PFSK-1 (cell line): Measurements from ENCODE around the gene TMEM106A.

Experiments used
- FOXP2 ChIP-seq: optimal IDR thresholded peaks from 2 replicates; pipeline ENCODE3; 2011; ENCODE audit warnings: borderline replicate concordance, control low read depth, inconsistent platforms; ENCODE audit not compliant: insufficient read depth; ENCODE audit errors: extremely low read length, extremely low read depth
- POLR2AphosphoS5 ChIP-seq: IDR thresholded peaks from 2 replicates; pipeline ENCODE4 v1.6.1; 2012; ENCODE audit warnings: low read depth, mild to moderate bottlenecking, control low read depth, low read length, moderate library complexity
- SIN3A ChIP-seq: IDR thresholded peaks from 2 replicates; pipeline ENCODE4 v1.6.1; 2012; ENCODE audit warnings: mild to moderate bottlenecking, low read length, moderate library complexity, borderline replicate concordance; ENCODE audit not compliant: insufficient read depth
- TAF1 ChIP-seq: IDR thresholded peaks from 2 replicates; pipeline ENCODE4 v1.6.1; 2012; ENCODE audit warnings: low read length, control low read depth, borderline replicate concordance; ENCODE audit not compliant: insufficient read depth
- TF ChIP-seq, protein P1 (sequence below), 2 experiments: IDR thresholded peaks; 2 replicates each; pipeline versions ENCODE4 v1.6.1 to v1.8.0; 2011 to 2012; ENCODE audit warnings: low read depth in 2 of 2, low read length in 2 of 2, control low read depth in 1 of 2, inconsistent platforms in 1 of 2, mild to moderate bottlenecking in 1 of 2, moderate library complexity in 1 of 2; ENCODE audit not compliant: insufficient read depth in 1 of 2

DNA sequence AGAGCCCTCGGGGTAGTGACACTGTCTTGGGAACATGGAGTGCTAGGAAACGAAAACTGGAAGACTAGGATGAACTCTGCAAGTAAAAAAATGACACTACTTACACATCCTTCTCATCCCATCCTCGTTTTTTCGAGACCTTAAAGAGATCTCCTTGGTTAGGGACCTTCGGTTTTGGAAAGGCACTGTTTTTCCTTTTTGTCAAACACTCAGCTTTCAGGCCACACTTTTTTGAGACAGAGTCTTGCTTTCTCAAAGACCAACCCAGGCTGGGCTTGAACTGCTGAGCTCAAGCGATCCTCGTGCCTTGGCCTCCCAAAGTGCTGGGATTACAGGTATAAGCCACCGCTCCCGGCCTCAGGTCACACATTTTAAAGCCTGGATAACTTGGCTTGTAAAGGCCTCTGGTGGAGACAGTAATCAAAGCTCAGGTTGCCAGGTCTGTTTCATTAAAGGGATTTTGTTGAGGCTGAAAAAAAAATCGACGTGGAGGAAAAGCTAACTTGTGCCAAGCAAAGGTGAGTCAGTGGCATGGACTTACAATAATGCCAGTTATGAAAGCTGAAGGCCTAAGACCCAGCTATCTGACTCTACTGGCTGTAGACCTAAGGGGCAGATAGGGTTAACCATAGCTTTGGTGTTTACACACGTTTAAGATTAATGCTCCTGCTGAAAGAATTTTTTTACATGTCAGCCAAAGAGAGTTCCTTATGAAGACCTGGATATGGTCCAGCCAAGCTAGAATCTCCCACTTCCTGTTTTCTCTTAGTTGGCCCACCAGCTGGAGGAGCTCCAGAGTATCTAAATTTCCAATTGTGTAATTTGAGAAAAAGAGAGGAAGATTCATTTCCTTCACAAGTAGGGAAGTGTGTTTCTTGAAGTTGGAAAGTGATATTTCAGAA is 39.8 kb upstream of the TMEM106A start:
- no peak for TF ChIP-seq POLR2AphosphoS5
- TF ChIP-seq, protein P1, sequence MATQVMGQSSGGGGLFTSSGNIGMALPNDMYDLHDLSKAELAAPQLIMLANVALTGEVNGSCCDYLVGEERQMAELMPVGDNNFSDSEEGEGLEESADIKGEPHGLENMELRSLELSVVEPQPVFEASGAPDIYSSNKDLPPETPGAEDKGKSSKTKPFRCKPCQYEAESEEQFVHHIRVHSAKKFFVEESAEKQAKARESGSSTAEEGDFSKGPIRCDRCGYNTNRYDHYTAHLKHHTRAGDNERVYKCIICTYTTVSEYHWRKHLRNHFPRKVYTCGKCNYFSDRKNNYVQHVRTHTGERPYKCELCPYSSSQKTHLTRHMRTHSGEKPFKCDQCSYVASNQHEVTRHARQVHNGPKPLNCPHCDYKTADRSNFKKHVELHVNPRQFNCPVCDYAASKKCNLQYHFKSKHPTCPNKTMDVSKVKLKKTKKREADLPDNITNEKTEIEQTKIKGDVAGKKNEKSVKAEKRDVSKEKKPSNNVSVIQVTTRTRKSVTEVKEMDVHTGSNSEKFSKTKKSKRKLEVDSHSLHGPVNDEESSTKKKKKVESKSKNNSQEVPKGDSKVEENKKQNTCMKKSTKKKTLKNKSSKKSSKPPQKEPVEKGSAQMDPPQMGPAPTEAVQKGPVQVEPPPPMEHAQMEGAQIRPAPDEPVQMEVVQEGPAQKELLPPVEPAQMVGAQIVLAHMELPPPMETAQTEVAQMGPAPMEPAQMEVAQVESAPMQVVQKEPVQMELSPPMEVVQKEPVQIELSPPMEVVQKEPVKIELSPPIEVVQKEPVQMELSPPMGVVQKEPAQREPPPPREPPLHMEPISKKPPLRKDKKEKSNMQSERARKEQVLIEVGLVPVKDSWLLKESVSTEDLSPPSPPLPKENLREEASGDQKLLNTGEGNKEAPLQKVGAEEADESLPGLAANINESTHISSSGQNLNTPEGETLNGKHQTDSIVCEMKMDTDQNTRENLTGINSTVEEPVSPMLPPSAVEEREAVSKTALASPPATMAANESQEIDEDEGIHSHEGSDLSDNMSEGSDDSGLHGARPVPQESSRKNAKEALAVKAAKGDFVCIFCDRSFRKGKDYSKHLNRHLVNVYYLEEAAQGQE (IDR thresholded peaks at IDR 0.05; ENCODE audit: insufficient read depth in 1 of 2, low read depth in 2 of 2, low read length in 2 of 2) = no peak
- peak; percentile 37; the same call in 1 of the 2 replicates for TF ChIP-seq TAF1
- TF ChIP-seq SIN3A = peak; percentile 59; the same call in 1 of the 2 replicates
- TF ChIP-seq FOXP2 = no peak
